HG03039 (cell line): ENCODE results near the gene TTC14.
A peak's percentile ranks its signal among the peaks of the same experiment; 100 is the strongest.

Source experiments
- ATAC-seq: cut with Tn5 transposase; IDR thresholded peaks from one replicate; pipeline ENCODE4 v1.9.1; 2021; ENCODE audit warnings: mild to moderate bottlenecking, moderate library complexity; ENCODE audit not compliant: unreplicated experiment

The TTC14 gene

GRCh38 chr3:180626844-180627243 lies 24.9 kb downstream of the TTC14 start:
- ATAC-seq = peak; percentile 88

- no peak for ATAC-seq
These were observed 28.4 kb downstream of the TTC14 start for GRCh38 chr3:180630371-180630770.

GRCh38 chr3:180631317-180631716 lies 29.4 kb downstream of the TTC14 start:
- no peak for ATAC-seq

- ATAC-seq = no peak
These were observed 31.8 kb downstream of the TTC14 start for GRCh38 chr3:180633722-180634121.

- no peak for ATAC-seq
These were observed 39.0 kb downstream of the TTC14 start for GRCh38 chr3:180640987-180641386.

- peak; percentile 53 for ATAC-seq
These were observed 44.3 kb downstream of the TTC14 start for GRCh38 chr3:180646187-180646790.

- no peak for ATAC-seq
These were observed 54.4 kb downstream of the TTC14 start for GRCh38 chr3:180656406-180656805.

- no peak for ATAC-seq
These were observed 55.1 kb downstream of the TTC14 start for GRCh38 chr3:180657094-180657493.
